Neutrophil (primary cell): ENCODE data around the gene STK40.

Experiments
- H3K27ac ChIP-seq: fragments of 200-600 bp; sonication (generic); 2 replicates; pipeline ENCODE4 v1.5.1; 2016; ENCODE audit warnings: mild to moderate bottlenecking, moderate library complexity
- H3K27me3 ChIP-seq: fragments of 200-600 bp; sonication (generic); 2 replicates; pipeline ENCODE4 v1.6.0; 2016; ENCODE audit warnings: mild to moderate bottlenecking
- H3K36me3 ChIP-seq: fragments of 200-600 bp; sonication (generic); 2 replicates; pipeline ENCODE4 v1.5.1; 2017
- H3K4me1 ChIP-seq, 2 experiments: fragments of 200-600 bp in 1 of 2; sonication (generic) in 1 of 2; 1 replicate in 1 of 2; 2 replicates in 1 of 2; pipeline versions ENCODE4 v1.5.1 to v1.6.1; 2013 to 2016; ENCODE audit warnings: low read depth in 1 of 2, low read length in 1 of 2, mild to moderate bottlenecking in 1 of 2, moderate library complexity in 1 of 2; ENCODE audit not compliant: control insufficient read depth in 1 of 2, insufficient read depth in 1 of 2
- H3K4me3 ChIP-seq, 2 experiments: fragments of 200-600 bp in 1 of 2; sonication (generic) in 1 of 2; 1 replicate in 1 of 2; 2 replicates in 1 of 2; pipeline ENCODE4 v1.5.1; 2013 to 2016; ENCODE audit warnings: low read depth in 1 of 2, low read length in 1 of 2, mild to moderate bottlenecking in 1 of 2, moderate library complexity in 1 of 2
- H3K9me3 ChIP-seq: fragments of 200-600 bp; sonication (generic); 2 replicates; pipeline ENCODE4 v1.5.1; 2016
- CTCF ChIP-seq: fragments of 200-600 bp; sonication (generic); IDR thresholded peaks from 2 replicates; pipeline ENCODE4 v1.5.1; 2016; ENCODE audit warnings: antibody characterized with exemption

Gene STK40

GRCh38 chr1:36326499-36326898, 59.2 kb downstream of the STK40 start:
- H3K4me1 ChIP-seq = peaks cover 26 to 29% of the 10 kb centered on the region in 2 experiments
- H3K36me3 ChIP-seq = no peaks in the 10 kb centered on the region
- TF ChIP-seq CTCF = no peak
- no peak overlapping the region for H3K4me3 ChIP-seq
- H3K9me3 ChIP-seq = no peaks in the 10 kb centered on the region
- H3K27me3 ChIP-seq = peaks cover 49% of the 10 kb centered on the region
- H3K27ac ChIP-seq = no peak overlapping the region

- H3K27ac ChIP-seq = no peak overlapping the region
Observed at GRCh38 chr1:36324353-36324703, 61.4 kb downstream of the STK40 start.

GRCh38 chr1:36323636-36324352, 61.9 kb downstream of the STK40 start, which contains the start of gene EVA1B:
TSS of gene EVA1B (minus strand) at chr1:36323645. CDS start at chr1:36323037, 608 bp downstream.
- H3K36me3 ChIP-seq = no peaks in the 10 kb centered on the region
- H3K27ac ChIP-seq = peak within 1 kb of the TSS; percentile 77
- peak within 1 kb of the TSS; percentile 76 to 82 for H3K4me3 ChIP-seq
- H3K9me3 ChIP-seq = no peaks in the 10 kb centered on the region
- TF ChIP-seq CTCF = no peak
- peaks cover 38 to 41% of the 10 kb centered on the region in 2 experiments for H3K4me1 ChIP-seq
- H3K27me3 ChIP-seq = peaks cover 67% of the 10 kb centered on the region

More at GRCh38 chr1:36324353-36324703, 61.4 kb downstream of the STK40 start:
- H3K9me3 ChIP-seq = no peaks in the 10 kb centered on the region
- no peaks in the 10 kb centered on the region for H3K36me3 ChIP-seq
- H3K4me3 ChIP-seq = peak overlapping the region; percentile 76 to 82
- H3K4me1 ChIP-seq = peaks cover 38 to 41% of the 10 kb centered on the region in 2 experiments
- no peak for TF ChIP-seq CTCF
- peaks cover 67% of the 10 kb centered on the region for H3K27me3 ChIP-seq

- peak overlapping the region; percentile 77 for H3K27ac ChIP-seq
- peaks cover 67% of the 10 kb centered on the region for H3K27me3 ChIP-seq
- H3K4me3 ChIP-seq = peak overlapping the region; percentile 76 to 82
- TF ChIP-seq CTCF = no peak
- no peaks in the 10 kb centered on the region for H3K36me3 ChIP-seq
- H3K9me3 ChIP-seq = no peaks in the 10 kb centered on the region
- H3K4me1 ChIP-seq = peaks cover 38 to 41% of the 10 kb centered on the region in 2 experiments
Observed at GRCh38 chr1:36322786-36323635, 62.7 kb downstream of the STK40 start.

GRCh38 chr1:36322041-36322785, 63.5 kb downstream of the STK40 start:
- H3K4me3 ChIP-seq = peak overlapping the region in 1 of 2 experiments; percentile 82
- H3K4me1 ChIP-seq = peaks cover 38 to 41% of the 10 kb centered on the region in 2 experiments
- TF ChIP-seq CTCF = no peak
- peaks cover 67% of the 10 kb centered on the region for H3K27me3 ChIP-seq
- no peaks in the 10 kb centered on the region for H3K9me3 ChIP-seq
- no peaks in the 10 kb centered on the region for H3K36me3 ChIP-seq
- peak overlapping the region; percentile 77 for H3K27ac ChIP-seq
